Vagina (tissue), 2 donors: ENCODE data around the gene GP1BB.

Source experiments
- POLR2A ChIP-seq, 2 donors: fragments of 450-650 bp; IDR thresholded peaks; one replicate each; pipeline ENCODE4 v1.6.1; 2017; ENCODE audit warnings: antibody characterized with exemption in 2 of 2, mild to moderate bottlenecking in 2 of 2, moderate library complexity in 2 of 2
- POLR2AphosphoS5 ChIP-seq, 2 donors: sonication (generic); formaldehyde crosslinking; IDR thresholded peaks; one replicate each; pipeline ENCODE4 v1.9.0; 2017; ENCODE audit warnings: antibody characterized with exemption in 2 of 2, mild to moderate bottlenecking in 2 of 2, low read depth in 1 of 2; ENCODE audit not compliant: insufficient read depth in 1 of 2

DNA sequence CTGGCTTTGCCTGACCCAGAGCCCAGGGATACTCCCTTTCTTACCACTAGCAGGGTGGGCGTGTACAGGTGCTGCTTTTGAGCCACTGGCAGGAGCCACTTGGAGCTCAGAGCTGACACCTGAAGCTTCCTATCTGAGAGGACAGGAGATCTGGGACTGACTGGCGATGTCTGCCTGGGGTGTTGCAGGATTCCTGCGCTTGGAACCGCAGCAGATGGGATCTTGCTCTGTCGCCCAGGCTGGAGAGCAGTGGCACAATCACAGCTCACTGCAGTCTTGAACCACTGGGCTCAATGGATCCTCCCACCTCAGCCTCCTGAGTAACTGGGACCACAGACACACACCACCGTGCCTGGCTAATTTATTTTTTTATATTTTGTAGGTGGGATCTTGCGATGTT is 17.7 kb downstream of the GP1BB start:
- TF ChIP-seq POLR2AphosphoS5 (IDR thresholded peaks at IDR 0.05; ENCODE audit: insufficient read depth in 1 of 2, low read depth in 1 of 2) (no peak), POLR2A (IDR thresholded peaks at IDR 0.05) (no peak)
